Keratinocyte (primary cell): Measurements from ENCODE around the gene CAMK2D.

ENCODE experiments used
- EZH2 ChIP-seq: IDR thresholded peaks from one replicate; pipeline ENCODE4 v1.6.1; 2012; ENCODE audit warnings: inconsistent platforms, mild to moderate bottlenecking, low read length, moderate library complexity
- TF ChIP-seq, protein P1 (sequence below), 3 experiments: IDR thresholded peaks in 1 of 3; conservative IDR thresholded peaks in 1 of 3; optimal IDR thresholded peaks in 1 of 3; 2 replicates in 2 of 3; 3 replicates in 1 of 3; pipeline versions ENCODE3 to v1.5.1; 2011; ENCODE audit warnings: low read length in 3 of 3, mild to moderate bottlenecking in 3 of 3, moderate library complexity in 2 of 3, control low read depth in 1 of 3, inconsistent platforms in 1 of 3; ENCODE audit not compliant: insufficient read depth in 2 of 3; ENCODE audit errors: extremely low read depth in 1 of 3

DNA sequence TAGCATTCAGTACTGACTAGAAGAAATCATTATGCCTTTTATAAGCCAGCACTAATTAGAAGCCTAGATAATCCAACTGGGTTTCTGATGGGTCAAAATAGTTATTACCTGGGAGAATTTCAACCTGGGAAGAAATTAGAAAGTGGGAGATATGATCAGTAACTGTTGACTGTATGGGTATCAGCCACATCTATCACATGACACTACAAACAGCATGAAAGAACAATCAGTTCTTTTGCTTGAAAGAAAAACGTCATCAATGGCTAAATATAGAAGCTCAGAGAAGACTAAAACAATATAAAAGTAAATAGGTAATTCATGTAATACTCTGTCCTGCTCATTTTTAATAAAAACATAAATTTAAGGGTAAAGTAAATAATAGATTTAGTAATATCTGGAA lies 145.1 kb downstream of the CAMK2D start:
- TF ChIP-seq, protein P1, sequence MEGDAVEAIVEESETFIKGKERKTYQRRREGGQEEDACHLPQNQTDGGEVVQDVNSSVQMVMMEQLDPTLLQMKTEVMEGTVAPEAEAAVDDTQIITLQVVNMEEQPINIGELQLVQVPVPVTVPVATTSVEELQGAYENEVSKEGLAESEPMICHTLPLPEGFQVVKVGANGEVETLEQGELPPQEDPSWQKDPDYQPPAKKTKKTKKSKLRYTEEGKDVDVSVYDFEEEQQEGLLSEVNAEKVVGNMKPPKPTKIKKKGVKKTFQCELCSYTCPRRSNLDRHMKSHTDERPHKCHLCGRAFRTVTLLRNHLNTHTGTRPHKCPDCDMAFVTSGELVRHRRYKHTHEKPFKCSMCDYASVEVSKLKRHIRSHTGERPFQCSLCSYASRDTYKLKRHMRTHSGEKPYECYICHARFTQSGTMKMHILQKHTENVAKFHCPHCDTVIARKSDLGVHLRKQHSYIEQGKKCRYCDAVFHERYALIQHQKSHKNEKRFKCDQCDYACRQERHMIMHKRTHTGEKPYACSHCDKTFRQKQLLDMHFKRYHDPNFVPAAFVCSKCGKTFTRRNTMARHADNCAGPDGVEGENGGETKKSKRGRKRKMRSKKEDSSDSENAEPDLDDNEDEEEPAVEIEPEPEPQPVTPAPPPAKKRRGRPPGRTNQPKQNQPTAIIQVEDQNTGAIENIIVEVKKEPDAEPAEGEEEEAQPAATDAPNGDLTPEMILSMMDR (optimal IDR thresholded peaks at IDR 0.05 in 1 of 3, IDR thresholded peaks at IDR 0.05 in 1 of 3, conservative IDR thresholded peaks at IDR 0.05 in 1 of 3; ENCODE audit: extremely low read depth in 1 of 3, insufficient read depth in 2 of 3, low read length in 3 of 3) = no peak
- TF ChIP-seq EZH2 = no peak
